Fibroblast of lung (primary cell): Measurements from ENCODE around the gene ARIH2.

Source experiments
- CTCF ChIP-seq, 2 donors: IDR thresholded peaks in 1 of 2; conservative IDR thresholded peaks in 1 of 2; 1 replicate in 1 of 2; 2 replicates in 1 of 2; pipeline ENCODE4 v1.5.1; 2011 to 2012; ENCODE audit warnings: low read length in 2 of 2, control low read depth in 1 of 2, inconsistent platforms in 1 of 2, low read depth in 1 of 2, mild to moderate bottlenecking in 1 of 2
- EZH2 ChIP-seq: IDR thresholded peaks from 2 replicates; pipeline ENCODE4 v1.5.1; 2012; ENCODE audit warnings: low read length, control low read depth, mild to moderate bottlenecking; ENCODE audit errors: missing control alignments

- TF ChIP-seq CTCF (conservative IDR thresholded peaks at IDR 0.05 in 1 of 2, IDR thresholded peaks at IDR 0.05 in 1 of 2; ENCODE audit: low read depth in 1 of 2, low read length in 2 of 2) (no peak), EZH2 (no peak)
These were observed 114.1 kb downstream of the ARIH2 start for GRCh38 chr3:49032646-49033304.
